Measurements from ENCODE around the gene LRRC52. TPM values are rescaled to one million over a fixed set of nuclear protein-coding genes. Genes with fewer than 3 reads are reported as not detected.

LRRC52 gene
- total RNA-seq, 1 experiment from 2014 or later = not detected

DNA sequence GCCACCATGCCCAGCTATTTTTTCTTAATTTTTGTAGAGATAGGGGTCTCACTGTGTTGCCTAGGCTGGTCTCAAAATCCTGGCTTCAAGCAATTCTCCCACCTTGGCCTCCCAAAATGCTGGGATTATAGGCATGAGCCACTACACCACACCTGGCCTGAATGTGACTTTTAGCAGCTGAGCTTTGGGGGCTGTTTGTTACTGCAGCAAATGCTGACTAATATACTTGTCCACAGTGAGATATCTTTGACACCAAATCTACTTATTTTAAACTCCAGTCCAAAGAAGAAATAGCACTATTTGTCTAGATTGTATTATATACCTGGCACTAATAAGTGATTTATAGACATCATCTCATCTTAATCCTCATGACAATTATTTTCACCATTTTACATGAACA is 30.5 kb downstream of the LRRC52 start:
- Histone ChIP-seq H3K27ac (ENCODE audit: low read length) (no peak overlapping the region), H3K27me3 (ENCODE audit: control insufficient read depth, insufficient read depth, low read length) (peaks cover 12% of the 10 kb centered on the region), H3K36me3 (ENCODE audit: control insufficient read depth, insufficient read depth, low read length) (no peaks in the 10 kb centered on the region), H3K4me1 (ENCODE audit: control insufficient read depth, insufficient read depth, low read length) (no peaks in the 10 kb centered on the region), H3K9me3 (ENCODE audit: control insufficient read depth, insufficient read depth, low read depth, low read length) (no peaks in the 10 kb centered on the region), H3K4me3 (ENCODE audit: low read depth in 2 of 2, low read length in 2 of 2) (no peak overlapping the region)
- intact Hi-C loops (cut with micrococcal nuclease; ENCODE audit: unreplicated experiment) (no loop called here), in situ Hi-C loops (cut with HindIII; ENCODE audit: low pct_unique_long_range_greater_than_20kb, low sequenced_read_pairs) (no loop called here)
- no TSS peak for BruUV-seq (replicated peaks)
- TF ChIP-seq, protein P1, sequence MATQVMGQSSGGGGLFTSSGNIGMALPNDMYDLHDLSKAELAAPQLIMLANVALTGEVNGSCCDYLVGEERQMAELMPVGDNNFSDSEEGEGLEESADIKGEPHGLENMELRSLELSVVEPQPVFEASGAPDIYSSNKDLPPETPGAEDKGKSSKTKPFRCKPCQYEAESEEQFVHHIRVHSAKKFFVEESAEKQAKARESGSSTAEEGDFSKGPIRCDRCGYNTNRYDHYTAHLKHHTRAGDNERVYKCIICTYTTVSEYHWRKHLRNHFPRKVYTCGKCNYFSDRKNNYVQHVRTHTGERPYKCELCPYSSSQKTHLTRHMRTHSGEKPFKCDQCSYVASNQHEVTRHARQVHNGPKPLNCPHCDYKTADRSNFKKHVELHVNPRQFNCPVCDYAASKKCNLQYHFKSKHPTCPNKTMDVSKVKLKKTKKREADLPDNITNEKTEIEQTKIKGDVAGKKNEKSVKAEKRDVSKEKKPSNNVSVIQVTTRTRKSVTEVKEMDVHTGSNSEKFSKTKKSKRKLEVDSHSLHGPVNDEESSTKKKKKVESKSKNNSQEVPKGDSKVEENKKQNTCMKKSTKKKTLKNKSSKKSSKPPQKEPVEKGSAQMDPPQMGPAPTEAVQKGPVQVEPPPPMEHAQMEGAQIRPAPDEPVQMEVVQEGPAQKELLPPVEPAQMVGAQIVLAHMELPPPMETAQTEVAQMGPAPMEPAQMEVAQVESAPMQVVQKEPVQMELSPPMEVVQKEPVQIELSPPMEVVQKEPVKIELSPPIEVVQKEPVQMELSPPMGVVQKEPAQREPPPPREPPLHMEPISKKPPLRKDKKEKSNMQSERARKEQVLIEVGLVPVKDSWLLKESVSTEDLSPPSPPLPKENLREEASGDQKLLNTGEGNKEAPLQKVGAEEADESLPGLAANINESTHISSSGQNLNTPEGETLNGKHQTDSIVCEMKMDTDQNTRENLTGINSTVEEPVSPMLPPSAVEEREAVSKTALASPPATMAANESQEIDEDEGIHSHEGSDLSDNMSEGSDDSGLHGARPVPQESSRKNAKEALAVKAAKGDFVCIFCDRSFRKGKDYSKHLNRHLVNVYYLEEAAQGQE (IDR thresholded peaks at IDR 0.05; ENCODE audit: insufficient read depth in 1 of 2, low read depth in 2 of 2, low read length in 1 of 2) = no peak
- TF ChIP-seq, protein P2, sequence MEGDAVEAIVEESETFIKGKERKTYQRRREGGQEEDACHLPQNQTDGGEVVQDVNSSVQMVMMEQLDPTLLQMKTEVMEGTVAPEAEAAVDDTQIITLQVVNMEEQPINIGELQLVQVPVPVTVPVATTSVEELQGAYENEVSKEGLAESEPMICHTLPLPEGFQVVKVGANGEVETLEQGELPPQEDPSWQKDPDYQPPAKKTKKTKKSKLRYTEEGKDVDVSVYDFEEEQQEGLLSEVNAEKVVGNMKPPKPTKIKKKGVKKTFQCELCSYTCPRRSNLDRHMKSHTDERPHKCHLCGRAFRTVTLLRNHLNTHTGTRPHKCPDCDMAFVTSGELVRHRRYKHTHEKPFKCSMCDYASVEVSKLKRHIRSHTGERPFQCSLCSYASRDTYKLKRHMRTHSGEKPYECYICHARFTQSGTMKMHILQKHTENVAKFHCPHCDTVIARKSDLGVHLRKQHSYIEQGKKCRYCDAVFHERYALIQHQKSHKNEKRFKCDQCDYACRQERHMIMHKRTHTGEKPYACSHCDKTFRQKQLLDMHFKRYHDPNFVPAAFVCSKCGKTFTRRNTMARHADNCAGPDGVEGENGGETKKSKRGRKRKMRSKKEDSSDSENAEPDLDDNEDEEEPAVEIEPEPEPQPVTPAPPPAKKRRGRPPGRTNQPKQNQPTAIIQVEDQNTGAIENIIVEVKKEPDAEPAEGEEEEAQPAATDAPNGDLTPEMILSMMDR (IDR thresholded peaks at IDR 0.05) = no peak
- no peak for TF ChIP-seq SIN3A (IDR thresholded peaks at IDR 0.05; ENCODE audit: borderline replicate concordance, insufficient read depth, low read depth, low read length)
- TF ChIP-seq POLR2AphosphoS5 (IDR thresholded peaks at IDR 0.05; ENCODE audit: low read depth, low read length) = no peak
- TF ChIP-seq TCF7L2 (IDR thresholded peaks at IDR 0.05; ENCODE audit: low read depth, low read length) = no peak
- DNase-seq (ENCODE audit: low read depth, low spot score) (no peak), ATAC-seq (no peak)
- ChIA-PET POLR2A (no interaction called here), CTCF (no interaction called here)

DNA sequence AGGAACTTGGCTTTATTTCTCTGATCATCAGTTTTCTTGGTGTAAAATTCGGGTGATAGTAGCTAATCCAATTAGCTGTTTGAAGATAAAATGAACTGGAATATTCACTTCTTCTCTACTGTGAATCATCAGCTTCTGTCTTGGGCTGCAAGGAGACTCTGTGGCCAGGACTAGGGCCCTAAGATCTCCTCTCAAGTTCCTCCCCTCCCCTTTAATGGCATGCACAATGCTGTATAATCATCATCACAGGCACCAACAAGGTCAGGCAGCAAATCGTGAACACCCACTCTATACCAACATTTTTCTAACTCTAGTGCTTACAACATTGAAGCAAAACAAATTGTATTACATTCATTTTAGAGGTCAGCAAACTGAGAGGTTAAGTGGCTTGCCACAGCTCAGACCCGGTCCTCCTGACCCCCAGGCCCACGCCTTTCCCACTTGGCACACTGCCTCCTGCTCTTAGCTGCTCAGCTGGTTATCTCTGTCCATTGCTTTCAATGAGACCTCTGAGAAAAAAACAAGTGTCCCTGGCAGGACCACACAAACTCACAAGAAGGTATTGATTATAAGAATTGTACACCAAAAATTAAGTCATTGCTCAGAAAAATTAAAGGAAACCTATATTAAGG is 31.8 kb downstream of the LRRC52 start:
- Histone ChIP-seq H3K27ac (ENCODE audit: low read length) (no peak overlapping the region), H3K27me3 (ENCODE audit: control insufficient read depth, insufficient read depth, low read length) (peaks cover 12% of the 10 kb centered on the region), H3K36me3 (ENCODE audit: control insufficient read depth, insufficient read depth, low read length) (no peaks in the 10 kb centered on the region), H3K4me3 (ENCODE audit: low read depth in 2 of 2, low read length in 2 of 2) (no peak overlapping the region), H3K4me1 (ENCODE audit: control insufficient read depth, insufficient read depth, low read length) (no peaks in the 10 kb centered on the region), H3K9me3 (ENCODE audit: control insufficient read depth, insufficient read depth, low read depth, low read length) (no peaks in the 10 kb centered on the region)
- in situ Hi-C loops (cut with HindIII; ENCODE audit: low pct_unique_long_range_greater_than_20kb, low sequenced_read_pairs) (no loop called here), intact Hi-C loops (cut with micrococcal nuclease; ENCODE audit: unreplicated experiment) (no loop called here)
- no TSS peak for BruUV-seq (replicated peaks)
- DNase-seq (ENCODE audit: low read depth, low spot score) (no peak), ATAC-seq (no peak)
- TF ChIP-seq TCF7L2 (IDR thresholded peaks at IDR 0.05; ENCODE audit: low read depth, low read length) (no peak), SIN3A (IDR thresholded peaks at IDR 0.05; ENCODE audit: borderline replicate concordance, insufficient read depth, low read depth, low read length) (no peak), POLR2AphosphoS5 (IDR thresholded peaks at IDR 0.05; ENCODE audit: low read depth, low read length) (no peak)
- TF ChIP-seq, protein P1 (IDR thresholded peaks at IDR 0.05; ENCODE audit: insufficient read depth in 1 of 2, low read depth in 2 of 2, low read length in 1 of 2) = no peak
- TF ChIP-seq, protein P2 (IDR thresholded peaks at IDR 0.05) = no peak
- ChIA-PET POLR2A (no interaction called here), CTCF (no interaction called here)
